Measurements from ENCODE around the gene DOCK2.

GRCh38 chr5:169723103-169723831, 86.2 kb downstream of the DOCK2 start:
- TF ChIP-seq CTCF (IDR thresholded peaks at IDR 0.05 in 4 of 5, conservative IDR thresholded peaks at IDR 0.05 in 1 of 5) (no peak), POLR2A (IDR thresholded peaks at IDR 0.05) (no peak)
